GM21526 (cell line): ENCODE measurements around the gene EME2.

Experiments used
- ATAC-seq: cut with Tn5 transposase; IDR thresholded peaks from one replicate; pipeline ENCODE4 v1.9.1; 2021; ENCODE audit warnings: moderate library complexity; ENCODE audit not compliant: unreplicated experiment, low FRiP score

The EME2 gene

GRCh38 chr16:1817276-1817589 lies 44.6 kb downstream of the EME2 start:
- no peak for ATAC-seq

DNA sequence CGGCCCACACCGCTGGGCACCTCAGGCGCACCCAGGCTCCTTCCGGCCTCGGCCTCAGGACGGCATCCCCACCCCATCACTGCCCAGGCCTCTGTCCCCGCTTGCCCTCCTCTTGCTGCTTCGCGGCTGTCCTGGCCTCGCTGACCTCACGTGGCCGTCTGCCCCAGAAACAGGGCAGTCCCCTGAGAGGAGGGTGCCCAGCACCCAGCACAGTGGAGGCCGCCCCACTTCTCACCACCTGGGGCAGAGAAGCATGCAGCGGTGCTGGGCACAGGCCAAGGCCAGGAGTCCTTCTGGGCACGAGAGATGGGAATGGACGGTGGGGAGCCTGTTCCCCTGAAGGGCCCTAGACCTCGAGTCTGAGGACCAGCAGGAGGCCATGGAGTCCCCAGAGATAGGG lies 45.1 kb downstream of the EME2 start:
- ATAC-seq: no peak

GRCh38 chr16:1818204-1818872 lies 45.7 kb downstream of the EME2 start:
- ATAC-seq: no peak

DNA sequence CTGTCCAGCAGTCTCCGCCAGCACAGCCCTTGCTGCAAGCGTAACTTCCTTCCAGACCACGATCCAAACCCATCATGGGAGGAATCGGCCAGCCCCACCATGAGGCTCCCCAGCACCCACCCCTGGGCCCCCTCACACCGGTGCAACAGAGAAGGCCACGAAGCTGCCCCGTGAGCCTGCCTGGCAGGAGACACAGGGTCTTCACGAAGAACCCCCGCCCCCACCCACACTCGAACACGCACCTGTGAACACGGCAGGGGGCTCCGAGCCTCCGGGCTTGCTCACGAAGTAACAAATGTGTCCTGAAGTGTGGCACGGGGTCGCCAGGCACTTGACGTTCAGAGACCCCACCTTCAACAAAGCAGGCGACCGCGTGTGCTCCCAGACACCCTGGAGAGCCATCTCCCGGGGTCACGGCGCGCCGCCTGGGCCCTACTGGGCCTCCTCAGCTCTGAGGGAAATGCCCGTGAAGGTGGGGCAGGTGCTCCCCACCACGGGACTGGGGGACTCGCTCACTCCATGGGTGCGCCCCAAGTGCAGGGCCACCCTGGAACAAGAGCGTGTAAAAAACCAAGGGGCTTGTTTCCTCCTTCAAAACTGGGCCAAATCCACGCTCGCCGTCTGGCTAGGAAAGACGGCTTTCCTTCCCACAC lies 46.4 kb downstream of the EME2 start:
- ATAC-seq: no peak

DNA sequence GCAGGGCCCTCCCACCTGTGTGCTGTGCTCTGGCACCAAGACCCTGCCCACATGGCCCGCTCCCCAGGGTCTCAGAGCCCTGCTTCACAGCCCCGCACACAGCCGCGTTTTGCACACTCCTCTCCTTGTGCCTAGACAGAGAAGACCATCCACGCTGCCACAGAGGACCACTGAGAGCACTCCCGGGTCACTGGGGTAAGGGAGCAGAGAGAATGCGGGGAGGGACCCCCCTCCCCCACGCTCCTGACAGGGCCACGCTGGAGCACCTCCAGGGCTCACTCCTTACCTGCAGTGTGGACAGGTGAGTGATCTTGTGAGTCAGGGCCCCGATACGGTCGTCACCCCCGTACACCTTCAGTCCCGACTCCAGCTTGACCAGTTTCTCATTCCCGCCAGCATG lies 47.0 kb downstream of the EME2 start:
- no peak for ATAC-seq

DNA sequence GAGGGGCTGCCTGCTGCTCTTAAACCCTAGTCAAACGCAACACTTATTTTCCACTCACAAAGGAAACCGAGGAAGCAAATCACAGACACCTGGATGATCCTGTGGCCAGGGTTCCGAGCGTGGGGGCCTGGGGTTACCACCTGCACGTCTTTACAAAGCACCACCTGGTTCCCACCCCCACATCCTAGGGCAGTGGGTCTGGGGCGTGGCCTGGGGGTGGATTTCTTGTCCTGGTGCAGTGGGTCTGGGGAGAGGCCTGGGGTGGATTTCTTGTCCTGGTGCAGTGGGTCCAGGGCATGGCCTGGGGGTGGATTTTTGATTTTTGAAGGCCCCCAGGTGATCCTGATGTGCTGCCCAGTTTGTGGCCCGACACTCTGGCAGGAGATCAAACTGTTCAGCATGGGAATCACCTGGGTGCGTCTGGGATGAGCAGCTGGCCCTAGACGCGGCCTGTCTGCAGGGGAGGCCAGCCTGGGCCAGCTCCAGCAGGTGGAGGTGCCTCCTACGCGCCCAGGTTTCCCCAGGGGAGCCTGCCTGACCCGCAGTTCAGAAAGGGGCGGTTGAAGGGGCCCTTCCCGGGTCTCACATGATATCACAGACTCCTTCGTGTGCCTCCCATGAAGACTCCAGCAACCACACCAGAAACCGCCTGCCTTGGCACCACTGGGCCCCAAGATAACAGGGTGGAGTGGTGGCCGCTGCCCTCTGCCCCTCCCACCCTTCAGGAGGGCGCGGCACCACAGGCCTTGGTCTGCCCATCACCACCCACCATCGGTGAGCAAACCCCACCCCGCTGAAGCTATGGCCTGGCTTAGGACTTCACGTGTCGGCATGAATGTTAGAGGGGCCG lies 47.7 kb downstream of the EME2 start:
- no peak for ATAC-seq

DNA sequence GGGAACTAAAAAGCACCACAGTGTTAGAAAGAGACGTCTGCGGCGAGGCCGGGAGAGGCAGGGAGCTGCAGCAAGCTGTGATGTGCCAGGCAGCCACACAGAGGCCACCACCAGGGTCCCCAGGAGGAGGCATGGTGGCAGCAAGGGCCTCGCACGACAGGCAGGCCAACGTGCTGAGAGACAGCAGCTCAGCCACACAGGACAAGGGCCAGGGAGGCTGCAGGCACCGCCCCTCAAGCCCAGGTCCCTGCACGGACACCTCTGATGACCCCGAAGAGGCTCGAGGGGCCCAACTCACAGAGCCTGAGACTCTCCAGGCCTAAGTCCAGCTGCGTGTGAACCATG lies 48.3 kb downstream of the EME2 start:
- no peak for ATAC-seq

DNA sequence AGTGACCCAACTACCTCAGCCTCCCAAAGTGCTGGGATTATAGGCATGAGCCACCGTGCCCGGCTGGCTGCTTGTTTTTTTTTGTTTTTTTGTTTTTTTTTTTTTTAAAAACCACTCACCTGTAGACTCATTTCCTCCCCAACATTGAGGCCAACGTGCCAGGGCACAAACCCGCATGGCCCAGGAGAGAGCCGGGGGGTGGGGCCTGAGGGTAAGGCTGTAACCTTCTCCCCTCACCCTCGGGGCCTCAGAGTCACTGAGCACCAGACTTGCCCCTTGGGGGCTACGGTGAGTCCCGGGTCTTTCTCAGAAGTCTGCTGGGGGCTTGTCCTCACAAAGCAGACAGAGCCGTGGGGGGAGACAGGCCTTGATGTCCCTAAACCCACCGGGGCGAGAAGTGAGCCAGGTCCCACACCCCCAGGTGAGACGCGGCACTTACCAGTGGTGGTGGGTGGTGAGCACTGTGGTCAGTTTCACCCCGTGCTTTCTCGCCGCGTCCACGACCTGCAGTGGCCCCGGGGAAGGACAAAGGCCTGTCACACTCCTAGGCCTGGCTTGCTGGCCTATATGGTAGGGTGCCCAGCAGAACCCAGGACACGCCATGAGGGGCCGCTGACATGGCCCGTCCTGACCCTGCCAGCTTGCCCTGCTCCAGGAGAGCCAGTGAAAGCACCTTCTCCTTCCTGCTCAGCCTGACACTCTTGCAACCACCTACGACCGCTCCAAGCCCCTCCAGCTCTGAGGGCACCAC lies 49.4 kb downstream of the EME2 start:
- no peak for ATAC-seq

- ATAC-seq: no peak
Measured at GRCh38 chr16:1822801-1823200, 50.2 kb downstream of the EME2 start.

DNA sequence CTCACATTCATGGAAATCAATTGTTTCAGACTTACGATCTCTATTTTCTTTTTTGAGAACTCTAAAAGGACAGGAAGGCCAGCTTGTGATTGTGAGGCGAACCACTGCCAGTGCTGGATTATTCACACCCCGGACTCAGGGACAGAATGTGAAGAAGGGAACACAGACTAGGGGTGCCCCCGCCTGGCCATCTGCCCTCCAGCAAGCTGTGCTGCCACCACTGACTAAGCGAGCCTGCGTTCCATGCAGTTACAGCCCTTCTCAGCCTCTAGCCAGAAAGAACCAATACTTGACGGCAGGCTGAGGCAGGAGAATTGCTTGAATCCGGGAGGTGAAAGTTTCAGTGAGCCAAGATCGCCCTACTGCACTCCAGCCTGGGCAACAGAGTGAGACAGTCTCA lies 51.2 kb downstream of the EME2 start:
- no peak for ATAC-seq

GRCh38 chr16:1825381-1825863 lies 52.8 kb downstream of the EME2 start:
- no peak for ATAC-seq
